ENCODE results near the gene TRMT112.

DNA sequence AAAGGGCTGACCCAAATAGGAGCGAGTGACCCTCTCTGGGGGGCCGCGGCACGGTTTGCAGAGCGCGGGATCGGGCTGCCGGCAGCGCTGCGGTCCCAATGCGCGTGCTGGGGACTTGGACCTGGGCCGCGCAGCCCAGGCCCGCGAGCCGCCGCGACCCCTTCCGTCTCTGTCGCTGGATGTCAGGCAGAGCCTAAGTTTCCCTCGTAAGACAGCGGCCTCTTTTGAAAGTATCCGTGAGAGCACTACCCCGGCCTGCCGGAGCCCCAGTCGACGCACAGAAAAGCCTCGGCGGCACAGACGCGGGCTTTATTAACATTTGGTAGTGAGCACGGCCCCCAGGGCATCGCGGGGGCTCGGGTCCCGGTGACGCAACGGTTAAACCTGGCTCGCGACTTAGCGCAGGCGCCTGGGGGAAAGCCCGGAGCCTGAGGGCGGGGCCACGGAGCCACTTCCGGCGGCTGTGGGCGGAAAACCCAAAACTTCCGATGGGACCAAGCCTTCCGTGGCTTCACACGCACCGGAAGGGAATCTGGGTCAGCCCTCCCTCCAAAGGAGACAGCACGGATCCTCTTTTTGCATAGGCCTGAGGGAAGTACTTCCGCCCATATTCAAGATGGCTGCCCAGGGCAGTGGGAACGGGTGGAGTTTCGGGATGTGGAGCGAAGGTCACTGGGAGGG is 47.7 kb downstream of the TRMT112 start:
- TF ChIP-seq POLR2A (IDR thresholded peaks at IDR 0.05; ENCODE audit: low read depth, low read length), result peak; percentile 67
- peak; percentile 62; the same call in 1 of the 2 replicates for TF ChIP-seq TAF1 (IDR thresholded peaks at IDR 0.05; ENCODE audit: low read depth, low read length)
- peak; percentile 75 for TF ChIP-seq POLR2AphosphoS5 (IDR thresholded peaks at IDR 0.05; ENCODE audit: low read depth, low read length)
- peak; percentile 67 for TF ChIP-seq SPI1 (IDR thresholded peaks at IDR 0.05; ENCODE audit: low read depth, low read length)
- TF ChIP-seq POU2F2 (IDR thresholded peaks at IDR 0.05; ENCODE audit: low read depth, low read length), result peak; percentile 91
